DND-41 (cell line): Measurements from ENCODE around the gene RHOBTB3.
"Not testable (repeated sequence)": the region's sequence is repeated elsewhere in the genome, so short reads cannot be mapped to it uniquely, and the experiment has no call there.

Source experiments
- ATAC-seq: fragments of 200-7000 bp; cut with Tn5 transposase; 3 replicates; pipeline ENCODE4 v1.9.1; 2021; ENCODE audit warnings: low read depth; ENCODE audit not compliant: insufficient read depth
- DNase-seq: peaks from one replicate; pipeline ENCODE4 v3.0.0-alpha.2; 2020
- H2AFZ ChIP-seq: 2 replicates; pipeline ENCODE4 v1.6.0; 2012; ENCODE audit warnings: low read depth, low read length
- H3K27ac ChIP-seq: 2 replicates; pipeline ENCODE4 v1.5.1; 2012; ENCODE audit warnings: low read length, inconsistent platforms
- H3K27me3 ChIP-seq: fragments of 200-600 bp; sonication (generic); 2 replicates; pipeline ENCODE4 v1.6.0; 2012; ENCODE audit warnings: low read length, mild to moderate bottlenecking, inconsistent platforms; ENCODE audit not compliant: insufficient read depth, poor library complexity
- H3K36me3 ChIP-seq: 2 replicates; pipeline ENCODE4 v1.5.1; 2012; ENCODE audit warnings: low read length, inconsistent platforms; ENCODE audit not compliant: insufficient read depth
- H3K4me1 ChIP-seq: 2 replicates; pipeline ENCODE4 v1.5.1; 2012; ENCODE audit warnings: mild to moderate bottlenecking, low read length; ENCODE audit not compliant: insufficient read depth
- H3K4me2 ChIP-seq: 2 replicates; pipeline ENCODE4 v1.6.0; 2012; ENCODE audit warnings: mild to moderate bottlenecking, moderate library complexity, low read length, inconsistent platforms; ENCODE audit not compliant: insufficient read depth
- H3K4me3 ChIP-seq, 2 experiments: fragments of 200-600 bp in 1 of 2; shearing (Covaris generic) in 1 of 2; 2 replicates each; pipeline ENCODE4 v1.5.1; 2012 to 2016; ENCODE audit warnings: inconsistent platforms in 2 of 2, low read length in 2 of 2, mild to moderate bottlenecking in 2 of 2, low read depth in 1 of 2, moderate library complexity in 1 of 2
- H3K79me2 ChIP-seq: 2 replicates; pipeline ENCODE4 v1.6.0; 2012; ENCODE audit warnings: low read length, inconsistent platforms; ENCODE audit not compliant: insufficient read depth
- H3K9ac ChIP-seq: 2 replicates; pipeline ENCODE4 v1.6.0; 2012; ENCODE audit warnings: low read depth, mild to moderate bottlenecking, inconsistent platforms, low read length, moderate library complexity
- H3K9me3 ChIP-seq: 2 replicates; pipeline ENCODE4 v1.5.1; 2012; ENCODE audit warnings: low read length, moderate library complexity, mild to moderate bottlenecking, inconsistent platforms; ENCODE audit not compliant: insufficient read depth, severe bottlenecking
- H4K20me1 ChIP-seq: 2 replicates; pipeline ENCODE4 v1.6.0; 2012; ENCODE audit warnings: low read length; ENCODE audit not compliant: insufficient read depth
- CTCF ChIP-seq: IDR thresholded peaks from 2 replicates; pipeline ENCODE4 v1.5.1; 2012; ENCODE audit warnings: borderline replicate concordance, low read length, moderate library complexity, mild to moderate bottlenecking; ENCODE audit not compliant: poor library complexity, severe bottlenecking; ENCODE audit errors: extremely low read depth
- EZH2 ChIP-seq: IDR thresholded peaks from 3 replicates; pipeline ENCODE4 v1.6.1; 2012; ENCODE audit warnings: borderline replicate concordance, low read depth, mild to moderate bottlenecking, moderate library complexity, low read length, inconsistent platforms; ENCODE audit not compliant: severe bottlenecking

Gene RHOBTB3

GRCh38 chr5:95699337-95699736 is 31.8 kb upstream of the RHOBTB3 start:
- no peak for ATAC-seq

GRCh38 chr5:95701074-95701473 is 30.1 kb upstream of the RHOBTB3 start:
- DNase-seq (no peak), ATAC-seq (no peak)
- Histone ChIP-seq H3K79me2 (no peaks in the 10 kb centered on the region), H3K4me3 (no peak overlapping the region), H3K9ac (no peak overlapping the region), H3K4me2 (no peak overlapping the region), H3K9me3 (no peaks in the 10 kb centered on the region), H3K27ac (no peak overlapping the region), H2AFZ (no peak overlapping the region), H3K36me3 (no peaks in the 10 kb centered on the region), H3K27me3 (no peaks in the 10 kb centered on the region), H4K20me1 (no peaks in the 10 kb centered on the region), H3K4me1 (no peaks in the 10 kb centered on the region)
- no peak for TF ChIP-seq EZH2
- TF ChIP-seq CTCF, result no peak

More at GRCh38 chr5:95699337-95699736, 31.8 kb upstream of the RHOBTB3 start:
- no peak overlapping the region for H3K27ac ChIP-seq
- no peak overlapping the region for H3K9ac ChIP-seq
- H2AFZ ChIP-seq, result no peak overlapping the region
- H3K9me3 ChIP-seq, result no peaks in the 10 kb centered on the region
- DNase-seq, result no peak
- no peak overlapping the region for H3K4me3 ChIP-seq
- H3K4me2 ChIP-seq, result no peak overlapping the region
- H4K20me1 ChIP-seq, result no peaks in the 10 kb centered on the region
- no peaks in the 10 kb centered on the region for H3K79me2 ChIP-seq
- no peaks in the 10 kb centered on the region for H3K27me3 ChIP-seq
- H3K36me3 ChIP-seq, result no peaks in the 10 kb centered on the region
- no peaks in the 10 kb centered on the region for H3K4me1 ChIP-seq
- no peak for TF ChIP-seq CTCF
- no peak for TF ChIP-seq EZH2

GRCh38 chr5:95704150-95704549 is 27.0 kb upstream of the RHOBTB3 start:
- no peak overlapping the region for H3K4me2 ChIP-seq
- H3K9me3 ChIP-seq, result no peaks in the 10 kb centered on the region
- H3K36me3 ChIP-seq, result no peaks in the 10 kb centered on the region
- H3K4me3 ChIP-seq, result no peak overlapping the region
- H3K4me1 ChIP-seq, result no peaks in the 10 kb centered on the region
- ATAC-seq (no peak), DNase-seq (no peak)
- TF ChIP-seq CTCF (no peak), EZH2 (no peak)
- H4K20me1 ChIP-seq, result no peaks in the 10 kb centered on the region
- no peak overlapping the region for H3K27ac ChIP-seq
- no peak overlapping the region for H2AFZ ChIP-seq
- H3K9ac ChIP-seq, result no peak overlapping the region
- H3K27me3 ChIP-seq, result no peaks in the 10 kb centered on the region
- H3K79me2 ChIP-seq, result no peaks in the 10 kb centered on the region

GRCh38 chr5:95706196-95706595 is 24.9 kb upstream of the RHOBTB3 start:
- not testable (repeated sequence) for H3K9ac ChIP-seq, DNase-seq, H3K4me1 ChIP-seq, H3K4me2 ChIP-seq, H3K27me3 ChIP-seq, H3K4me3 ChIP-seq, H2AFZ ChIP-seq, H3K9me3 ChIP-seq, H4K20me1 ChIP-seq, H3K36me3 ChIP-seq, H3K27ac ChIP-seq, H3K79me2 ChIP-seq, ATAC-seq
